ENCODE measurements around the gene RMND5A. TPM values are rescaled to one million over a fixed set of nuclear protein-coding genes. Genes with fewer than 3 reads are reported as not detected.

The RMND5A gene
- total RNA-seq, 1 donor from 2014 or later = 49.6 TPM

DNA sequence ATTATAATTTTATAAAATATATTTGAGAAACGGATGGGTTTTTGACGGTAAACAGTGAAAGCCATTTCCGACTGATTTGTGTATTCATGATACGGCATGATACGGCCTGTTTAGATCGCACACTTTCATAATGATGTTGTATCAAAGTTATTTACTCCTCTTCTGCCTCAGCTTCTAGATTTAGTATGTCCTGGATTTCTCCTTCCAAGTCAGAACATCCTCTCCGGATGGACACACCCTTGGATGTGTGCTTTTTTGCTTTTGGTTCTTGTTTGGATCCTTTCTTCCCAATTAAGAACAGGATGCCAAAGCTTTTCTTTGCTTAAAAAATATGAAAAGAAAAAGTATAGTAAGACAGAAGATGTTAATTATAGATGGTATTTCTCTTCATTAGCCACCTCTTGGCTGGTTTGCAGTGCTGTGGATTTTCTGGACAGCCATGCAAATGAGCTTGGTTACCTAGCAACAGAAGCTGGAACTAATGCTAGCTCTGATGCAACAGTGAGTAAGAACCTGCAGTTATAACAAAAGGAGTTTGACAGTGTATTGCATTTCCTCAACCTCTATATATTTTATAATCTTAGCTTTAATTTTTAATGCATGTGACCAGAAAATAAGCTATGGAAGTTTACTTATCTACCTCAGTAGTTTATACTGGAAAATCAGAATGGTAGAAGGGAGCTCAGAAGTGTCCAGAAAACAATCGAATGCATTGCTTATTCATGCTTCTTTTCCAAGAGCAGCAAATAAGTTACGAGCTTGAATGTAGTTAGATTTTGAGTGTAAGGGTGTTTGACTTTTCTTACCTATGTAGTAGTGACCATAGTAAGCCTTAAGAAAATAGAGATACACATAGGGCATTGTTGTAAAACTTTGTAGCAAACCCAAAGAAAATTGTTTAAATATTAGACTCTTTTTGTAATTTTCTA, 27.9 kb downstream of the RMND5A start:
- Mint-ChIP-seq H3K27ac (no peak overlapping the region), H3K4me3 (ENCODE audit: low read depth) (no peak overlapping the region), H3K36me3 (ENCODE audit: insufficient read depth) (peaks cover 37% of the 10 kb centered on the region), H3K4me1 (ENCODE audit: low read depth) (no peaks in the 10 kb centered on the region), H3K27me3 (no peaks in the 10 kb centered on the region), H3K9me3 (ENCODE audit: low read depth) (peaks cover 14% of the 10 kb centered on the region)
- TF ChIP-seq, protein P1, sequence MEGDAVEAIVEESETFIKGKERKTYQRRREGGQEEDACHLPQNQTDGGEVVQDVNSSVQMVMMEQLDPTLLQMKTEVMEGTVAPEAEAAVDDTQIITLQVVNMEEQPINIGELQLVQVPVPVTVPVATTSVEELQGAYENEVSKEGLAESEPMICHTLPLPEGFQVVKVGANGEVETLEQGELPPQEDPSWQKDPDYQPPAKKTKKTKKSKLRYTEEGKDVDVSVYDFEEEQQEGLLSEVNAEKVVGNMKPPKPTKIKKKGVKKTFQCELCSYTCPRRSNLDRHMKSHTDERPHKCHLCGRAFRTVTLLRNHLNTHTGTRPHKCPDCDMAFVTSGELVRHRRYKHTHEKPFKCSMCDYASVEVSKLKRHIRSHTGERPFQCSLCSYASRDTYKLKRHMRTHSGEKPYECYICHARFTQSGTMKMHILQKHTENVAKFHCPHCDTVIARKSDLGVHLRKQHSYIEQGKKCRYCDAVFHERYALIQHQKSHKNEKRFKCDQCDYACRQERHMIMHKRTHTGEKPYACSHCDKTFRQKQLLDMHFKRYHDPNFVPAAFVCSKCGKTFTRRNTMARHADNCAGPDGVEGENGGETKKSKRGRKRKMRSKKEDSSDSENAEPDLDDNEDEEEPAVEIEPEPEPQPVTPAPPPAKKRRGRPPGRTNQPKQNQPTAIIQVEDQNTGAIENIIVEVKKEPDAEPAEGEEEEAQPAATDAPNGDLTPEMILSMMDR (IDR thresholded peaks at IDR 0.05; ENCODE audit: unreplicated experiment) = no peak
- DNase-seq (ENCODE audit: low spot score, unreplicated experiment) = no peak

- H3K27me3 Mint-ChIP-seq = no peaks in the 10 kb centered on the region
- TF ChIP-seq, protein P1 (IDR thresholded peaks at IDR 0.05; ENCODE audit: unreplicated experiment) = no peak
- H3K36me3 Mint-ChIP-seq (ENCODE audit: insufficient read depth) = peaks cover 43% of the 10 kb centered on the region
- no peak overlapping the region for H3K4me3 Mint-ChIP-seq (ENCODE audit: low read depth)
- no peak for DNase-seq (ENCODE audit: low spot score, unreplicated experiment)
- peaks cover 14% of the 10 kb centered on the region for H3K9me3 Mint-ChIP-seq (ENCODE audit: low read depth)
- no peak overlapping the region for H3K27ac Mint-ChIP-seq
- no peaks in the 10 kb centered on the region for H3K4me1 Mint-ChIP-seq (ENCODE audit: low read depth)
These were observed 30.2 kb downstream of the RMND5A start for GRCh38 chr2:86750240-86750839.

GRCh38 chr2:86751778-86752177, 31.7 kb downstream of the RMND5A start:
- Mint-ChIP-seq H3K36me3 (ENCODE audit: insufficient read depth) (peaks cover 54% of the 10 kb centered on the region), H3K27me3 (no peaks in the 10 kb centered on the region), H3K9me3 (ENCODE audit: low read depth) (peaks cover 14% of the 10 kb centered on the region), H3K27ac (no peak overlapping the region), H3K4me1 (ENCODE audit: low read depth) (no peaks in the 10 kb centered on the region), H3K4me3 (ENCODE audit: low read depth) (no peak overlapping the region)
- no peak for DNase-seq (ENCODE audit: low spot score, unreplicated experiment)
- TF ChIP-seq, protein P1 (IDR thresholded peaks at IDR 0.05; ENCODE audit: unreplicated experiment) = no peak

DNA sequence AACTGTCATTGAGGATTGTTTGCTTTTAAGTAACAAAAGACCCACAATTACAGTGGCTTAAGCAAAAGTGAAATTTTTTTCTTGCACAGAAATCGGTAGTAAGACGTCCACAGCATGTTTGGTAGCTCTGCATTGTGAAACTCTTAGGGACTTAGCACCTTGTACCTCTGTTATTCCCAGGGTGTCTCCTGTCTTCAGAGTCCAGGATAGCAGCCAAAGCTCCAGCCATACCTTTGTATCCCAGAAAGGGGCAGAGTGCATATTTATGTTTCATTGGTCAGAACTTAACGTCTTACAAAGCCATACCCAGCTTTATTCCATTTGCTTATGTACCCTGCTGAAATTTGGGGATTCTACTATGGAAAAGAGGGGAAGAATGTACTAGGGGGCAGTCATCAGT, 32.8 kb downstream of the RMND5A start:
- H3K4me3 Mint-ChIP-seq (ENCODE audit: low read depth) = no peak overlapping the region
- no peak overlapping the region for H3K27ac Mint-ChIP-seq

GRCh38 chr2:86753606-86754005, 33.5 kb downstream of the RMND5A start:
- no peaks in the 10 kb centered on the region for H3K27me3 Mint-ChIP-seq
- peaks cover 57% of the 10 kb centered on the region for H3K36me3 Mint-ChIP-seq (ENCODE audit: insufficient read depth)
- no peak for DNase-seq (ENCODE audit: low spot score, unreplicated experiment)
- peaks cover 14% of the 10 kb centered on the region for H3K9me3 Mint-ChIP-seq (ENCODE audit: low read depth)
- no peak overlapping the region for H3K27ac Mint-ChIP-seq
- H3K4me3 Mint-ChIP-seq (ENCODE audit: low read depth) = no peak overlapping the region
- no peaks in the 10 kb centered on the region for H3K4me1 Mint-ChIP-seq (ENCODE audit: low read depth)
- TF ChIP-seq, protein P1 (IDR thresholded peaks at IDR 0.05; ENCODE audit: unreplicated experiment) = no peak

More for the DNA sequence above, 32.8 kb downstream of the RMND5A start:
- H3K36me3 Mint-ChIP-seq (ENCODE audit: insufficient read depth) = peaks cover 57% of the 10 kb centered on the region
- no peaks in the 10 kb centered on the region for H3K27me3 Mint-ChIP-seq
- no peak for DNase-seq (ENCODE audit: low spot score, unreplicated experiment)
- no peaks in the 10 kb centered on the region for H3K4me1 Mint-ChIP-seq (ENCODE audit: low read depth)
- TF ChIP-seq, protein P1 (IDR thresholded peaks at IDR 0.05; ENCODE audit: unreplicated experiment) = no peak
- peaks cover 14% of the 10 kb centered on the region for H3K9me3 Mint-ChIP-seq (ENCODE audit: low read depth)

All from progenitor cell of endocrine pancreas (in vitro differentiated cells).